Brain pericyte (primary cell): Measurements from ENCODE around the gene DGKD.

ENCODE experiments used
- DNase-seq: peaks from one replicate; pipeline ENCODE4 v3.0.0-alpha.2; 2012; ENCODE audit warnings: low read depth, low spot score

Gene DGKD

GRCh38 chr2:233460726-233461441, 106.6 kb downstream of the DGKD start:
- DNase-seq: no peak

- DNase-seq: no peak
Observed at GRCh38 chr2:233461481-233461891, 107.2 kb downstream of the DGKD start.

GRCh38 chr2:233462202-233462785, 108.0 kb downstream of the DGKD start:
- no peak for DNase-seq

- DNase-seq: no peak
Observed at GRCh38 chr2:233462826-233463470, 108.7 kb downstream of the DGKD start.

- DNase-seq: no peak
Observed at GRCh38 chr2:233463586-233463985, 109.3 kb downstream of the DGKD start.

GRCh38 chr2:233464056-233464455, 109.8 kb downstream of the DGKD start:
- no peak for DNase-seq

GRCh38 chr2:233464531-233465240, 110.4 kb downstream of the DGKD start:
- DNase-seq: no peak

GRCh38 chr2:233466991-233467603, 112.8 kb downstream of the DGKD start:
- DNase-seq: no peak

- no peak for DNase-seq
Observed at GRCh38 chr2:233468047-233468740, 113.9 kb downstream of the DGKD start.

- no peak for DNase-seq
Observed at GRCh38 chr2:233468741-233469110, 114.4 kb downstream of the DGKD start.

GRCh38 chr2:233469261-233470010, 115.1 kb downstream of the DGKD start:
- no peak for DNase-seq

- DNase-seq: peak; percentile 47
Observed at GRCh38 chr2:233470011-233470687, 115.9 kb downstream of the DGKD start.

GRCh38 chr2:233470839-233471238, 116.5 kb downstream of the DGKD start:
- no peak for DNase-seq

- no peak for DNase-seq
Observed at GRCh38 chr2:233471291-233472035, 117.2 kb downstream of the DGKD start.

- no peak for DNase-seq
Observed at GRCh38 chr2:233473386-233473791, 119.1 kb downstream of the DGKD start.

GRCh38 chr2:233473878-233474277, 119.6 kb downstream of the DGKD start:
- no peak for DNase-seq

- DNase-seq: no peak
Observed at GRCh38 chr2:233474308-233475160, 120.2 kb downstream of the DGKD start.

- DNase-seq: no peak
Observed at GRCh38 chr2:233476063-233476410, 121.7 kb downstream of the DGKD start.
